CD4-positive, alpha-beta T cell treated with Interleukin-4 for 1 hour (primary cell): ENCODE data around the gene ZNF628.
A peak's percentile ranks its signal among the peaks of the same experiment; 100 is the strongest.
"Not testable (repeated sequence)": the region's sequence is repeated elsewhere in the genome, so short reads cannot be mapped to it uniquely, and the experiment has no call there.

Source experiments
- DNase-seq, 2 donors: peaks; one replicate each; pipeline ENCODE4 v3.0.0-alpha.2; 2020 to 2022

Gene ZNF628

DNA sequence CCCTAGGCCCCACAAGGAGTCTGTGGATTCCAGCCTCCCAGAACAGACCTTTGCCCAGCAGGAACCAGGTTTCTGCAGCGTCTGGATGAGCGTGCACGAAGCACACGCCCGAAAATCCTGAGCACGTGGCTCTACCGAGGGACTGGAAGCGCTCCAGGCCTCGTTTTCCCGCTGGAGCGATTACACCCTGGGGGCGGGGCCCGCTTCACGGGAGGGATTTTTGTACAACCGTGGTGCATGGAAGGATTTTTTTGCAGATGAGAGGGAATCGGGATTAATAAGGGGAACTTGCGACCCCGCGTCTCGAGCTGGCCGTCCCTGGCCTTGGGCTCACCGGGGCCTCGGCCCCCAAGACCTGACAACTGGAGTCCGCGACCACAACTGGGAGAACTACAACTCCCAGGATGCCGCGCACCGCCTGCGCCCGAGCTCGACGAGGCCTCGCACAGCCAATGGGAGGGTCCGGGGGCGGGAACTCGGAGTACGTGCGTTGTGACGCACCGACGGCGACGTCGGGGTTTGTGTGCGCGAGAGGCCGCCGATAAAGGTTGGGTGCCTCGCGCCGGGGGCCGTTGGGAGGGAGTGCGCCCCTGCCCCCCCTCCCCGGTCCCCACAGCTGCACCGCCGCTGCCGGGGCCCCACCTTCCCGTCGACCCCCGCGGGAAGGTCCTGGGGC is at the start of gene ZNF628:
TSS of gene ZNF628 (plus strand) at position 518 of the 676 bp plus-strand sequence. CDS start 3,294 bp downstream, outside the sequence.
- peak; percentile 98 for DNase-seq

DNA sequence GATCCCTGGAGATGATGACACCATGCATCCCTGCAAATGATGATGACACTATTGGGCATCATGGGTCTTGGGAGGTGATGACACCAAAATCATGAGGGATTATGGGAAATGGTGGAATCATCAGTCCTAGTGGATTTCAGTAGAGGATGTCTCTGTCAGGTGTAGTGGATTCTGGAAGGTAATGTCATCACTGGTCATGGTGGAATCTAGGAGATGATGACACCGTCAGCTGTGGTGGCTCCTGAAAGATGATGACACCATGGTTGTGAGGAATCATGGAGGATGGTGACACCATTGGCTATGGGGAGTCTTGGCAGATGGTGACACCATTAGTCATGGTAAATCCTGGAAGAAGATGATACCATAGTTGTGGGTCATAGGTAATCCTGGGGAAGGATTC is 45.2 kb upstream of the ZNF628 start:
- no peak for DNase-seq

DNA sequence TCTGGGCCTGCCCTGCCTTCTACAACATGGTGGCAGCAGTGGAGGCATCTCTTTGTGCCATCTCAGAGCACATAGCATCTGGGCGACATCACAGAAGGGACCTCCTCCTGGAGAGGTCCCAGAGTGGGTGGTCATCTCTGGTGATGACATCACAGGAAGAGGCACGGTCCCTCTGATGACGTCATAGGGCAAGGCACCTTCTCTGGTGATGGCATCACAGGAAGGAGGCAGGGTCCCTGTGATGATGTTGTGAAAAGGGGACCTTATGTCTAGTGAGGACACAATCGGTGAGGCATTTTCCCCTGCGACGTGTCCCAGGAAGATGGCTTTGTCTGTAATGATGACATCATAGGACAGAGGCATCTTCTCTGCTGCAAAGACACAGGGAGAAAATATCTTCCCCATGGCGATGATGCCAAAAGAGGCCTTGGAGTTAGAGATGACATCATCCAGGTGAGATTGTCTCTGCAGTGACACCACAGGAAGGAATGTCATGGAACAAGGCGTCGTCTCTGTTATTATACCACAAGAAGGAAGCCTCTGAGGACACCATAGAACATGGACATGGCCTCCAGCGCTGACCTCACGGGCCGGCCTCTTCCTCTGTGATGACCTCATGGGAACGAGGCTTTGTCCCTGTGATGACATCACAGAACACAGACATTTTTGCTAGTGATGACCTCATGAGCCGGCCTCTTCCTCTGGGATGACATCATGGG is 44.0 kb upstream of the ZNF628 start:
- DNase-seq: no peak

DNA sequence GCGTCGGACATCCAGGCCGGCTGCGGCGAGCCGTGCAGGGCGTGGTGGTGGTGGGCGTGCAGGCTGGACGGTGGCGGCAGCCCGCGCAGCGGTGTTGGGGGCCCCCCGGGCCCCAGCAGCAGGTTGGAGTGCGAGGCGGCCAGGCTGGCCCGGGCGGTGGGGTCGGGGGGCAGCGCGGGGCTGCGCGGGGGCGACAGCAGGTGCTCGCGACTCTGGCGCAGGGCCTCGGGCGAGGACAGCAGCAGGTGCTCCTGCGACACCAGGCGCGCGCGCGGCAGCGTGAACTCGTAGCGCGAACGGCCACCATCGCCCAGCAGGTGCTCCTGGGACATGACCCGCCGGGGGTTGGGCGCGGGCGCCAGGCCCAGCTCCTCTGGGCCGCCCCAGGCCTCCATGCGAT is 43.1 kb upstream of the ZNF628 start:
- DNase-seq: no peak

DNA sequence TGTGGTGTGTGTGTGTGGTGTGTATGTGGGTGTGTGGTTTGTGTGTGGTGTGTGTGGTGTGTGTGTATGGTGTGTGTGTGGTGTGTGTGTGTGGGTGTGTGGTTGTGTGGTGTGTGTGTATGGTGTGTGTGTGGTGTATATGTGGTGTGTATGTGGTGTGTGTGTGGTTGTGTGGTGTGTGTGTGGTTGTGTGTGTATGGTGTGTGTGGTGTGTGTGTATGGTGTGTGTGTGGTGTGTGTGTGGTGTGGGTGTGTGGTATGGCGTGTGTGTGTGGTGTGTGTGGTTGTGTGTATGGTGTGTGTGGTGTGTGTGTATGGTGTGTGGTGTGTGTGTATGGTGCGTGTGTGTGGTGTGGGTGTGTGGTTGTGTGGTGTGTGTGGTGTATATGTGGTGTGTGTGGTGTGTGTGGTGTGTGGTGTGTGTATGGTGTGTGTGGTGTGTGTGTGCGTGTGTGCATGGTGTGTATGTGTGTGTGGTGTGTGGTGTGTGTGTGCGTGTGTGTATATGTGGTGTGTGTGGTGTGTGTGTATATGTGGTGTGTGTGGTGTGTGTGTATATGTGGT is 42.0 kb upstream of the ZNF628 start:
- no peak for DNase-seq

DNA sequence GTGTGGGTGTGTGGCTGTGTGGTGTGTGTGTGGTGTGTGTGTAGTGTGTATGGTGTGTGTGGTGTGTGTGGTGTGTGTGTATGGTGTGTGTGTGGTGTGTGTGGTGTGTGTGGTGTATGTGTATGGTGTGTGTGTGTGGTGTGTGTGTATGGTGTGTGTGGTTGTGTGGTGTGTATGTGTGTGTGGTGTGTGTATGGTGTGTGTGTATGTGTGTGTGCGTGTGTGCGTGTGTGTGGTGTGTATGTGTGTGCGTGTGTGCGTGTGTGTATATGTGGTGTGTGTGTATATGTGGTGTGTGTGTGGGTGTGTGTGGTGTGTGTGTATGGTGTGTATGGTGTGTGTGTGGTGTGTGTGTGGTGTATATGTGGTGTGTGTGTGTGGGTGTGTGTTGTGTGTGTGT is 41.4 kb upstream of the ZNF628 start:
- no peak for DNase-seq

DNA sequence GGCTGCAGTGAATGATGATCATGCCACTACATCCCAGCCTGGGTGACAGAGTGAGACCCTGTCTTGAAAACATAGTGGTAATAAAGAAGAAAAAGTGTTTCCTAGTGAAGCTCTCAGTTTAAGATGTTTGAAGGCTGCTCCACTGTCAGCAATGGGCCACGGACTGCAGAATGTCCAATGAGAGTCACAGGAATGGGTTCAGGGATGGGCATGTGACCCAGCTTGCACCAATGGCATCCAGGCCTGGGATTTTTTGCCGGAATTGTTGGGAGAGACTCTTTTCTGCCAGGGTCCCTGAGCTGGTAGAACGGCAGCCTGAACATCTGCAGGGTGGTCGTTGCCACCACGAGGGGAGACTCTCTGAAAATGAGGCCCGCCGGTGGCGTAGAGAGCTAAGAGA is 39.6 kb upstream of the ZNF628 start:
- no peak for DNase-seq

DNA sequence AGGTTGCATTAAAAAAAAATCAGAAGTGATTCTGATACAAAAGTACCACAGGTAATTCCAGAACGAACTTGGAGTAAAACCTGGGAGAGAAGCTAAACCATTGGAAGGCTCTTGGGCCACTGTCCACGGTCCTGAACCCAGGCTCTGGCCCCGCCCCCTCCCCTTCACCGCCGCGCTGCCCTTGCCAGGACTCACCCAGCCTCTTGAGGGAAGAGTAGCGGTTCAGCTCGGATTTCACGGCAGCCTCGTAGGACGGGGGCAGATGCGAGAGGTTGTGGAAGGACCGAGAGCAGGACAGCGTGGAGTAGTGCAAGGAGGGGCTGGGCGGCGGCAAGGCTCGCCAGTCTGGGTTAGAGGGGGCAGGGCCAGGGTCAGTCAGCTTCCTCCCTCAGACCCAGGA is 39.0 kb upstream of the ZNF628 start:
- DNase-seq: no peak

DNA sequence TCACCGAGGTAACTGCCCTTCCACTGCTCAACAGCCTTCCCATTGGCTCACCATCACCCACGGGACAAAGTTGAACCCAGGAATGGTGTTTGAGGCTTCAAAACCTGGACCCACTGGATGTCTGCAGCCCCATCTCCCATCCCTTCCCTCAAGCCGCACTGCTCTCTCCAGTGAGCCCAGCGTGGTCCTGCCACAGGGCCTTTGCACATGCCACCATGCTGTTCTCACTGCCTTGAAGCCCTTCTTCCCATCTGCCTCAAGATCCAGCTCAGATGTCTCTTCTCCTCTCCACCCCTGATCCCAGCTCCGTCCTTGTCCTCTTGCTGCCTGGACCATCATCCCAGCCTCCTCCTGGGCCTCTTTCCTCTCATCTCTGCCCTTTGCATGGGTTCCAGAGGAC is 37.4 kb upstream of the ZNF628 start:
- DNase-seq: no peak

DNA sequence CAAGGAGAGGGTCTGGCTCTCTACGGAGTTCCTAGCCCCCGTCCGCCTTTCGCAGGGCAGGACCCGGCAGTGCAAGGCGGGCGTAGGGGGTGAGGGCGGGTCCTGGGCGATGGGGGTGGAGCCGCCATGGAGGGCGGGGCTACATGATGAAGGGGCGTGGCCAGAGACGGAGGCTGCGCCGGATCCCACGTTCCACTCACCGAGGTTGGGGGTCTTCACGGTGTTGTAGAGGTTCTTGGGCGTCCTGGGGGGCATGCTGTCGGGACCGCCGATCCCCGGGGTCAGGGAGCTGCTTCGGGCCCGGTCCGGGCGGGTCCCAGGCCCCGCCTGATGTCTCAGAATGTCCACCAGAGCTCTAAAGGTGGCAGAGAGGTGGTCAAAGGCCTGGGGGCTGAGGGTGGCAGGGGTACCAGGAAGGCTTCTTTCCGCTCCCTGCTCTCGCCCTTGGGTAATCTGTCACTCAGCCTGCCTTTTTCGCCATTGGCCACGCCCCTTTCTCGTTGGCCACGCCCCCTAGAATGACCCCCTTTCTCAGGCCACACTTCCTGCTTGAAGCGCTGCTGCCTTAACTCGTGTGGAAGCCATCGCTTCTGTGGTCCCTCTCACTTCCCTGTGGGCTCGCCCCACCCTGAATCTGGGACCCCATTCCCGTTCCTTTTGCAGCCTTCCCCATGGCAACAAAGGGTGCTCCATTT is 35.9 kb upstream of the ZNF628 start:
- DNase-seq: no peak

DNA sequence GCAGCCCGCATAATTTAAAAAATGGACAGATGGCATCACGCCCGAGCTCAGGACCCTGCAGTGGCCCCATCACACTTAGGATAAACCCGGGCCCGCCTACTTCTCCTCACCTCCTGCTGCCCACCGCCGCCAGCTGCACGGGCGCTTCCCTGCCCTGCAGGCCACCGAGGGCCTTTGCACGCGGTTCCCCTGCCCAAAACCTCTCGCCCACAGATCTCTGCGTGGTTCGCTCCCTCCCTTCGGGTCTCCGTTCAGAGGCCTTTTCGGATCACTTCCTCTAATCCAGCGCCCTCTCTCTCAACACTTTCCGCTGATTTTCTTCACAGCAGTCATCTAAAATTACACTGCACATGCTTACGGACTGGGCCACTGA is 35.1 kb upstream of the ZNF628 start:
- DNase-seq: no peak

DNA sequence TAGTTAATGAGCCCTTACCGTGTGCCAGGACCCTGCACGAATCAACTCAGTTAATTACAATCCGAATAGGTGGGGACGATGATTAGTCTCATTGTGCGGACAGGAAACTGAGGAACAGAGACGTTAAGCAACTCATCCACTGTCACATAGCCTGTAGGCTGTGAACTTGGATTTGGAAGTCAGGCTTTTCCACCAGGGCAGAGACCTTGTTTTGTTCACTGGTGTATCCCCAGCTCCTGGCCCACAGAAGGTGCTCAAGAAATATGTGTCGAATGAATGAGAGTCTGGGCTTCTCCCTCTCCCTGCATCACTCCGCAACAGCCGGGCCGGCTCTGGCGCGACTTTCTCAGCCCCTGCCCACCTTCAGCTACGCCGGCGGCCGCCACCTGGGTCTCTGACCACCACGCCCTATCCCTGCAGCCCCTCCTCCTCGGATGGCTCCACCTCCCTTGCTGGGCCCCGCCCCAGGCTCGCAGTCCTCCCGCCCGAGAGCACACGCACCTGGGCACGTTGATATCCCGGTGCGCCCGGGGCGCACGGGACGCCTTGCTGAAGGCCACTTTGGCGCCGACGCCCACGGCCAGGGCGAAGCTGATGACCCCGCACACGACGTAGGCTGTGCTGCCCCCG is 34.6 kb upstream of the ZNF628 start:
- DNase-seq: no peak

DNA sequence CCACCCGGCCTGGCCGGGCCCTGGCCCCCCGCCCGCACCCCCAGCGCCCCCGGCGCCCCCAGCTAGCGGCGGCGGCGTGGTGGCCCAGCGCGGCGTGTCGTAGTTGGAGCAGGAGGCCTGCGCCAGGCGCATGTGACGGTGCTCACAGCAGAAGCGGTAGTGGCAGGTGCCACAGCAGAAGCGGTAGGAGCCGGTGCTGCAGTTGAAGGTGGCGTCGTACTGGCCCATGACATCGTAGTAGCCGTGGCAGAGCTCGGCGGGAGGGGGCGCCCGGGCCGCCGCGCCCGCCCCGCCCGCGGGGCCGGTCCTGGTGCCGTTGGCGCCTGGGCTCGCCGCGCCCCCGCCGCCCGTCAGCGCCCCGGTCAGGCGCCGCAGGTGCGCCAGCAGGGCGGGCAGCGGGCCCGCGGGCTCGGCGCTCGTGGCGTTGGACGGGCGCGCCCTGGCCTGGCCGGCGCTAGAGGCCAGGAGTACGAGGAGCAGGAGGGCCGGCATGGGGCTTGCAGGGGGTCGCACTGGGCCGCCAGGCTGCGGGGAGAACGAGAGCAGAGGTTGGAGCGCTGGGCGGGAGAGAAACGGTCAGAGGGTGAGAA is 34.0 kb upstream of the ZNF628 start:
- no peak for DNase-seq

DNA sequence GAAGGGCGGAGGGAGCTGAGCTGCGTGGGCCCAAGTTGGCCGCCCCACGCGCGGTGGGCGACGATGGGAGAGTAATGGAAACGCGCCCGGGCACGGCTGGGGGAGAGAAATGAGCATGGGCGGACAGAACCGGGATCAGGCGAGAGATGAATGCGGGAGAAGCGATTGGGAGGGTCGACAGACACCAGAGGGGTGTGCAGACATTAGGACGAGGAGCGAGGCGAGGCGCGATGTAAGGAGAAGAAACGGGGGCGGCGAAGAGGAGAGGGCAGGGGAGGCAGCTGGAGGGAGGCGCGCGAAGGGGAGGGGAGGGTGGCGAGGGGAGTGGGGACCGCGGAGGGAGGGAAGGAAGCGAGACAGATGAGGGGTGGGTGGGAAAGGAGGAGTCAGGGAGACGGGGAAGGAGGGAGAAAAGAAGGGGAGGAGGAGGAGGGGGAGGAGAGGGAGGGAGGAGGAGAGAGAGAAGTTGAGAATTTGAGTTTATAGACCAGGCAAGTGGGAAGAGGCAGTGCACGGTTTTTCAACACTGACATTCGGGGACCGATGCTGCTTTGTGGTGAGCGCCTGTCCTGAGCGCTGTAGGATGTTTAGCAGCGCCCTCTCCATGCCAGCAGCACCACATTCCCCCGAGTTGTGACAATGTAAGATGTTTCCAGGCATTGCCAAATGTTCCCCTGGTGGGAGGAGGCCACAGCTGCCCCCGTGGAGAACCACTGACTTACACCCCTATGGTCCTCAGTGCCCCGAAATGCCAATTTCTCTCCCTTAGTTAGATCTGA is 33.2 kb upstream of the ZNF628 start, which contains the start of gene SHISA7:
TSS of gene SHISA7 (minus strand) at position 256 of the 779 bp plus-strand sequence. CDS start 437 bp downstream, outside the sequence.
- no peak for DNase-seq

DNA sequence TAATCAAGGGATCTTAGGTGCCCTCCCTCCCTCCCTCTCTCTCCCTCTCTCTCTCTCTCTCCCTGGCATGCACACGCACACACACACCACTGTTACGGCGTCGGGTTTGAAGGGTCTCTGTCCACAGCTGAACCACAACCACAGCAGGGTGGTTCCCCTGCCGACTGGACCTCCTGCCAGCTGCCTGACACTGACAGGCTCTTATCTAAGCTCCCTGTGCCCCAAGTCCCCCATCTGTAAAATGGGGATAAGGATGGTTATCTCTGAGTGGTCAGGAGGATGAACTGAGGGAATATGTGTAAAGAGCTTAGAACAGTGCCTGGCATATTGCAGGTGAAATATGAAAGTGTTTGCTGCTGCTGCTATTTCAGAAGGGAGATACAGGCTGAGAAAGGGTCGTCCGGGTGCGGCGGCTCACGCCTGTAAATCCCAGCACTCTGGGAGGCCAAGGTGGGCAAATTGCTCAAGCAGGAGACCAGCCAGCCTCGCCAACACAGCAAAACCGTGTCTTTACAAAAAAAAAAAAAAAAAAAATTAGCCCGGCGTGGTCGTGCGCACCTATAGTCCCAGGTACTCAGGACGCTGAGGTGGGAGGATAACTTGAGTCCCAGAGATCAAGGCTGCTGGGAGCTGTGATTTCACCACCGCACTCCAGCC is 32.5 kb upstream of the ZNF628 start:
- DNase-seq: no peak

DNA sequence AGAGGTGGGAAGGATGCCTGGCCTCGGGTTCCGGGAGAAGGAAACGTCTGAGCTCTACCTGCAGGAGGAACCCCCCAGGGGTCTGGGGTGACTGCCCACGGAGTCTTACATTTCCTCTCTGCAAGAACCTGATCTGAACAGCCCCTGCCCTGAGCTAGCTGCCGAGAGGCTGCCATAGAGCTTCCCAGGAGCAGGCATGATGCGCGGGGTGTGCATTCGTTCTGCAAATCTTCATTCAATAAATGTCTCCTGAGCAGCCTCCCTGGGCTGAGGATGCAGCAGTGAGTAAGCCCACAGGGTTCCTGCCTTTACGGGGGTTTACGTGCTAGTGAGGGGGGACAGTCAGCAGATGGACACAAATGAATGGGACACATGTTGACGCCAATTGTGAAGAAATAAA is 31.8 kb upstream of the ZNF628 start:
- no peak for DNase-seq

DNA sequence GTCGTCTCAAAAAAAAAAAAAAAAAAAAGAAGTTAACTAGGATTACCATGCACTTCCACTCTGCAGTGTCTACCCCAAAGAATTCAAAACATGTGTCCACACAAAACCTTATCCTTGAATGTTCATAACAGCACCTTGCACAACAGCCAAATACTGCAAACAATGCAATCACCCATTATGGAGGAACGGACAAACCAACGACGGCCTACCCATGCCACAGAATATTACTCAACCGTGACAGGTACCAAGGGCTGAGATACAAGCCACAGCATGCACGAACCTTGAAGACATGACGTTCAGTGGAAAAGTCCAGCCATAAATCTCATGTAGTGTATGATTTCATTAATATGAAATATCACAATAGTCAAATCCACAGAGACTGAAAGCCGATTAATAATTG is 30.4 kb upstream of the ZNF628 start:
- DNase-seq: no peak

DNA sequence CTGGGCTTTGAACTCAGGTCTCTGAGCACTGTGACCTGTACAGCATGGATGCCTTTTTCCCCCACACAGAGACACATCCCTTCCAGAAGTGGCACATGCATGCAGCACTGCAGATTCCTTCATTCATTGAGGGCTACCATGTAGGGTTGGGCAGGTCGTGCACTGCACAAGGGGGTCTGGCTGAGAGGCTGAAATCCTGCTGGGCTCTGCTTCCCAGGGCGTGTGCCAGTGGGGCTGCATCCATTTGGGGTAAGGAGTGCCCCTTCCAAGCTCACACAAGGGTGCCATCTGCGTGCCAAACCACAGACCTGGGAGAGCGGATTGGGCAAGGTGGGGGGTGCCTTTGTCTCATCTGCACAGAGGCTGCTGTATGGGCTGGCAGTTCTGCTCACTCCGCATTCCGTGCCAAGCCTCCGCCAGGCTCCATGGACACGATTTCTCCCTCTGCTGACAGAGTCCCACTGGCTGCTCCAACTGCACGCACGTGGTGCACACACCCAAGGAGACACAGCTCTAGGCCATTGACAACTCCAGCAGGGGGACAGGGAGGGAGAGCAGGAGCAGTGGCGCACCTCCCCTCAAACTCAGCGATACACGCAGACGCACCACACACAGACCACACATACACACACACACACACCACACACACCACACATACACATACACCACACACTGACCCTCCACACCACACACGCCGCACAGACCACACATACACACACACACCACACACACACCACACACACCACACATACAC is 28.8 kb upstream of the ZNF628 start:
- DNase-seq: no peak

DNA sequence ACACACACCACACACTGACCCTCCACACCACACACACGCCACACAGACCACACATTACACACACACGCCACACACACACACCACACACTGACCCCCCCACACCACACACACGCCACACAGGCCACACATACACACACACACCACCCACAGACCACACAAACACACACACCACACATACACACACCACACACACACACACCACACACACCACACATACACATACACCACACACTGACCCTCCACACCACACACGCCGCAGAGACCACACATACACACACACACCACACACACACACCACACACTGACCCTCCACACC is 28.3 kb upstream of the ZNF628 start:
- not testable (repeated sequence) for DNase-seq

DNA sequence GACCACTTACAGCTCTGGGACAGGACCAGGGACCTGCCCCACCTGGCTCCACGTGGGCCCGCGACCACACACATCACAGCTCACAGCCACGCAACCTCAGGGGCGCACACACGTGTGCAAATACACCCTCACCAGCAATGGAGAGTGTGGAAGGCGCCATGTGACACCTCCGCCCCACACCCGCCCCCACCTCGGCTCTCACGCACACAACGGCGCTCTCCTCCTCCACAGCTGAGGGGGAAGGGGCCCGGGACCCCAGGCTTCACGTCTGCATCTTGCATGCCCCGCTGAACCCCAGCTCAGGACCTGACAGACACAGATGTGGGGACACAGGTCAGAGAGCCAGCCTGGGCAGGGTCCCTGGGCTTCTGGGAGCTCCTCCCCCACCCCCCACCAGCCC is 26.9 kb upstream of the ZNF628 start:
- DNase-seq: no peak
